GM18505 (cell line): ENCODE data around the gene ZFTA.
A peak's percentile ranks its signal among the peaks of the same experiment; 100 is the strongest.
"Not testable (repeated sequence)": the region's sequence is repeated elsewhere in the genome, so short reads cannot be mapped to it uniquely, and the experiment has no call there.

Experiments used
- ATAC-seq: cut with Tn5 transposase; IDR thresholded peaks from one replicate; pipeline ENCODE4 v1.9.1; 2021; ENCODE audit not compliant: unreplicated experiment
- POLR2A ChIP-seq: IDR thresholded peaks from 4 replicates; pipeline ENCODE4 v1.6.1; 2011; ENCODE audit warnings: borderline replicate concordance; ENCODE audit not compliant: insufficient read depth, insufficient read length; ENCODE audit errors: extremely low read depth

The ZFTA gene

DNA sequence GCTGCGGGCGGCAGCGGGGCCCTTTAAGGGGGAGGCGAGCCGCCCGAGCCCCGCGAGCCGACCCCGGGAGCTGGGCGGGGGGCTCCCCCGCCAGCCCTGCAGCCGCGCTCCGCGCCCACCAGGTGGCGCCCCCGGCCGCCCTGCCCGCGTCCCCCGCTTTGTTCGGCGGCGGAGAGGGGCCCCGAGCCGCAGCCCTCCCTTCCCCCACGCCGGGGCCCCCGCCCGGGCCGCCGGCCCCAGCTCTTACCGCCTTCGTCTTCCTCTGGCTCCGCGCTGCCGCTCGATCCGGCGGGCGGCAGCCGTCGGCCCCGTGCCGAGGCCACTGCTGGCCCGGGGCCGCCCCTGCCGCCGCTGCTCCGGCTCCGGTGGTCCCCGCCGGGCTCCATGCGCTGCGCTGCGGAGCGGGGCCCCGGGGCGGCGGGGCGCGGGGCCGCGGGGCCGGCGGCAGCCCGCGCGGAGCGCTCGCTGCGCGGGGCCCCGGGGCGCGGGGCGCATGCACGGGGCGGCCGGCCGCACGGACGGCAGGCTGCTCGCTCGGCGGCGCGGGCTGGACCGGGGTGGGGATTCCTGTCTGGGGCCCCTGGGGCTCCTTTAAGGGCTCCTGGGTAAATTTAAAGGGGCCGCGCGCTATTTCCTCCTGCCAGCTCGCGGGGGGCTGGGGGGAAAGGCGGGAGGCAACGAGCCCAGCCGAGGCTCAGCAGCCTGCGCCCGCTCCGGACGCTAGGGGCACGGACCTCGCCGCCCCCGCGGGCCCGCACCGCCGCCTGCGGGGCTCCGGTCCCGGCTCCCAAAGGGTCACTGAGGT, at the start of gene ZFTA:
ZFTA (minus strand) TSS at position 539 of the 805 bp plus-strand sequence; CDS start at position 386, 153 bp downstream.
- peak; percentile 50 for ATAC-seq
- TF ChIP-seq POLR2A, result no peak

DNA sequence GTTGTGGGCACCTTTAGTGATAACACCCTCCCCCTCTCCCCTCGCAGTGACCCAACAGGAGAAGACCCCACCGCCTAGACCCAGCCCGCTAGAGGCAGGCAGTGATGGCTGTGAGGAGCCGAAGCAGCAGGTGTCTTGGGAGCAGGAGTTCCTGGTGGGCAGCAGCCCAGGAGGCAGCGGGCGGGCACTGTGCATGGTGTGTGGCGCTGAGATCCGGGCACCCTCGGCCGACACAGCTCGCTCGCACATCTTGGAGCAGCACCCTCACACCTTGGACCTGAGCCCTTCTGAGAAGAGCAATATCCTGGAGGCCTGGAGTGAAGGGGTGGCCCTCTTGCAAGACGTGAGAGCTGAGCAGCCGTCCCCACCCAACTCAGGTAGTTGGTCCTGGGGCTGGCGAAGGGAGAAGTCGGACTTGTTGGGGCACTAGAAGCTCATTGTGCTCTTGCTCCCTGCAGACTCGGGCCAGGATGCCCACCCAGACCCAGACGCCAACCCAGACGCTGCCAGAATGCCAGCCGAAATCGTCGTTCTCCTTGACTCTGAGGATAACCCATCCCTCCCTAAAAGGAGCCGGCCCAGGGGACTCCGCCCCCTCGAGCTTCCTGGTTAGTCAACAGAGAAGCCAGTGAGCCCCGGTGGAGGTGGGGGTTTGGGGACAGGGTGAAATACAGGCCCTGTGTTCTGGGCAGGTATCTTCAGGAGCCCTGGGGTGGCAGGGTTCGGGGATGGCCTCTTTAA, 49.4 kb upstream of the ZFTA start:
- no peak for ATAC-seq
- TF ChIP-seq POLR2A, result no peak

GRCh38 chr11:63816732-63817131, 48.2 kb upstream of the ZFTA start:
- ATAC-seq, result no peak
- no peak for TF ChIP-seq POLR2A

GRCh38 chr11:63816166-63816565, 47.6 kb upstream of the ZFTA start:
- no peak for ATAC-seq
- no peak for TF ChIP-seq POLR2A

DNA sequence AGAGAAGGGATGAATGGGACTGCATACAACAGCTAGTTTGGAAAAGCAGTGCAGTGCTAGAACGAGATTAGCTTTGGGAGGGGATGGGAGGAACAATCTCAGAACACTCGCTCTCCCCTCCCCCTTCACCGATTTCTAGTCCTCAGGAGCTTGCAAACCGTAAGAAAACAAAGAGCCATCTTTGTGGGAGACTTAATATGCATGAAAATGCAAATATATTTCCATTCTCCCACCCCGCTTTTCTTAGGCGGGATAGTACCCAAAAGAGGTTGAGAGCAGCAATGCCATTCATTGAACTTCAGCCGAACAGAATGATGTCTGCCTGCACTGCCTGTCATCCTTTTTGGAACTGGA, 45.8 kb upstream of the ZFTA start:
- no peak for ATAC-seq
- no peak for TF ChIP-seq POLR2A

- TF ChIP-seq POLR2A, result no peak
- ATAC-seq, result peak; percentile 36
Measured at GRCh38 chr11:63813563-63814382, 45.2 kb upstream of the ZFTA start.

DNA sequence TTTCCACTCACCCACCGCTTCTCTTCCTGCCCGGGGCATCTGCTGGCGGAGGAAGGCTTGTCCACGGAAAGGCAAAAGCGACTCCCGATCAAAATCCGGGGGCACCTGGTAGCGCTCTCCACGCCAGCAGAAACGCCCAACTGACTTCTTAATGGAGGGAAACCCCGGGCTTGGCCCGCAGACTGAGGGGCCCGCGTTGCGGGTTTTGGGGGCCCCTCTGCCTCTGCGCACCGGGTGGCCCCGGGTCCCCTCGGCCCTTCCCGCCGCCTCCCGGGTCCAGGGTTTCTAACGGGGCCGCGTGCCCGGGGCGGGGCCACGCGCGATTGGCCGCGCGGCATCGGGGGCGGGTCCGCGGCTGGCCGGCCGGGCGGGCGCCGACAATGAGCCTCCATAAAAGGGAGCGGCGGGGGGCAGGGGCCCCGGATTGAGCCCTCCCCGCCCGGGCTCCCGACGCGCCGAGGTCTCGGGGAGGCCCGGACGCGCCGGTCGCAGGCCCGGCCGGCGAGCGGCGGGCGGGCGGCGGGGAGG, 44.5 kb upstream of the ZFTA start, which contains the start of gene SPINDOC:
SPINDOC (plus strand) TSS at position 422 of the 528 bp plus-strand sequence. CDS start 231 bp downstream, outside the sequence.
- peak; percentile 75 for ATAC-seq
- TF ChIP-seq POLR2A, result peak; percentile 84

DNA sequence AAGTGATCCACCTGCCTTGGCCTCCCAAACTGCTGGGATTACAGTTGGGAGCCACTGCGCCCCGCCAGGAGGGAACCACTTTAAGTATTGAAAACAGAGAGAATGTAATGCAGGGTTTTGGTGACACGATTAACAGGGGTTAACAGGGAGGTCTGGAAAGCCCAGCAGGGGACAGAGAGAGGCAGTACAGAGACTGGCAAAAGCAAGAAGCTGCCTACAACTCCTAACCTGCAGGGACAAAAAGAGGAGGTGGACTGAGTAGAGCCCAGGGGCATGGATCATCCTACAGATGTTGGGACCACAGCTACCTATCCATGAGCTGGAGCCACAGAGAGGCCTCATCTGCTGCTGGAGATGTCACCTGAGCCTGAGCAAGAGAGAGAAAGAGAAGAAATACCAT, 42.9 kb upstream of the ZFTA start:
- no peak for TF ChIP-seq POLR2A
- no peak for ATAC-seq

DNA sequence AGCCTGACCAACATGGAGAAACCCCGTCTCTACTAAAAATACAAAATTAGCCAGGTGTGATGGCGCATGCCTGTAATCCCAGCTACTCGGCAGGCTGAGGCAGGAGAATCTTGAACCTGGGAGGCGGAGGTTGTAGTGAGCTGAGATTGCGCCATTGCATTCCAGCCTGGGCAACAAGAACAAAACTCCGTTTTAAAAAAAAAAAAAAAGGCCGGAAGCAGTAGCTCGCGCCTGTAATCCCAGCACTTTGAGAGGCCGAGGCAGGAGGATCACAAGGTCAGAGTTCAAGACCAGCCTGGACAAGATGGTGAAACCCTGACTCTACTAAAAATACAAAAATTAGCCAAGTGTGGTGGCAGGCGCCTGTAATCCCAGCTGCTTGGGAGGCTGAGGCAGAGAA, 41.8 kb upstream of the ZFTA start:
- not testable (repeated sequence) for ATAC-seq

GRCh38 chr11:63805844-63806415, 37.4 kb upstream of the ZFTA start:
- no peak for ATAC-seq
- TF ChIP-seq POLR2A, result no peak

DNA sequence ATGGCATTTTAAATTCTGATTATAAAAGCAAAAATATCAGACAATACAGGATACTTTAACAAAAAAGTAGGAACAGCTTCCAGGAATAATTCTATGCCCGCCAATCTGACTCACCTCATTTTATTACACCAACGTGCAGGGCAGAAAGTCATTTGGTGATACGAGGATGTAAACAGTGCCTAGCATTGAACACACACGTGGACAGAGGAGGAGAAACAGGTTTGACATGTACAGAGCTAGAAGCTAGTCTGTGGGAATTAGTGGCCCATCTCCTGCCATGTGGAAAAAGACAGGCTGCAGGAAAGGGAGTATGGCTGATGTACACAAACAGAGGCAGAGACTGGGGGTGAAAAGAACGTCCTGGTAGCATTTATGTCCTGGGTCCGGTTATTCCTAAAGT, 35.7 kb upstream of the ZFTA start:
- no peak for ATAC-seq
- no peak for TF ChIP-seq POLR2A

- no peak for ATAC-seq
- no peak for TF ChIP-seq POLR2A
Measured at GRCh38 chr11:63802637-63803414, 34.3 kb upstream of the ZFTA start.

GRCh38 chr11:63800921-63801320, 32.3 kb upstream of the ZFTA start:
- no peak for ATAC-seq
- TF ChIP-seq POLR2A, result no peak

- ATAC-seq, result no peak
- TF ChIP-seq POLR2A, result no peak
Measured at GRCh38 chr11:63795066-63795465, 26.5 kb upstream of the ZFTA start.
